ENCODE data around the gene FGD4.
"Not testable (repeated sequence)": the region's sequence is repeated elsewhere in the genome, so short reads cannot be mapped to it uniquely, and the experiment has no call there.

Gene FGD4

GRCh38 chr12:32561931-32562341, 162.6 kb downstream of the FGD4 start:
- no peak for DNase-seq (ENCODE audit: low spot score)

GRCh38 chr12:32562413-32562812, 163.1 kb downstream of the FGD4 start:
- DNase-seq (ENCODE audit: low spot score): not testable (repeated sequence)

GRCh38 chr12:32566663-32567295, 167.4 kb downstream of the FGD4 start:
- no peak for DNase-seq (ENCODE audit: low spot score)

- no peak for DNase-seq (ENCODE audit: low spot score)
Measured at GRCh38 chr12:32567296-32567674, 167.9 kb downstream of the FGD4 start.

- peak; percentile 92 for DNase-seq (ENCODE audit: low spot score)
Measured at GRCh38 chr12:32568228-32568627, 168.9 kb downstream of the FGD4 start.

GRCh38 chr12:32569259-32569658, 169.9 kb downstream of the FGD4 start:
- no peak for DNase-seq (ENCODE audit: low spot score)

- DNase-seq (ENCODE audit: low spot score): no peak
Measured at GRCh38 chr12:32574585-32574984, 175.2 kb downstream of the FGD4 start.

GRCh38 chr12:32577328-32577727, 178.0 kb downstream of the FGD4 start:
- no peak for DNase-seq (ENCODE audit: low spot score)

GRCh38 chr12:32583534-32583933, 184.2 kb downstream of the FGD4 start:
- no peak for DNase-seq (ENCODE audit: low spot score)

- DNase-seq (ENCODE audit: low spot score): no peak
Measured at GRCh38 chr12:32585680-32586079, 186.3 kb downstream of the FGD4 start.

GRCh38 chr12:32586390-32586789, 187.0 kb downstream of the FGD4 start:
- peak; percentile 79 for DNase-seq (ENCODE audit: low spot score)

GRCh38 chr12:32587581-32588495, 188.5 kb downstream of the FGD4 start:
- DNase-seq (ENCODE audit: low spot score): no peak

- no peak for DNase-seq (ENCODE audit: low spot score)
Measured at GRCh38 chr12:32588604-32589003, 189.2 kb downstream of the FGD4 start.

- no peak for DNase-seq (ENCODE audit: low spot score)
Measured at GRCh38 chr12:32589165-32589865, 190.0 kb downstream of the FGD4 start.

GRCh38 chr12:32595251-32595650, 195.9 kb downstream of the FGD4 start:
- DNase-seq (ENCODE audit: low spot score): no peak

- no peak for DNase-seq (ENCODE audit: low spot score)
Measured at GRCh38 chr12:32596030-32596429, 196.7 kb downstream of the FGD4 start.

- no peak for DNase-seq (ENCODE audit: low spot score)
Measured at GRCh38 chr12:32598688-32599087, 199.3 kb downstream of the FGD4 start.

- DNase-seq (ENCODE audit: low spot score): no peak
Measured at GRCh38 chr12:32600681-32601080, 201.3 kb downstream of the FGD4 start.

- DNase-seq (ENCODE audit: low spot score): no peak
Measured at GRCh38 chr12:32603071-32603470, 203.7 kb downstream of the FGD4 start.

- no peak for DNase-seq (ENCODE audit: low spot score)
Measured at GRCh38 chr12:32603858-32604257, 204.5 kb downstream of the FGD4 start.

GRCh38 chr12:32604565-32604964, 205.2 kb downstream of the FGD4 start:
- DNase-seq (ENCODE audit: low spot score): no peak

GRCh38 chr12:32605326-32606095, 206.2 kb downstream of the FGD4 start:
- DNase-seq (ENCODE audit: low spot score): no peak
